Measurements from ENCODE around the gene TNIP1.
A peak's percentile ranks its signal among the peaks of the same experiment; 100 is the strongest.

DNA sequence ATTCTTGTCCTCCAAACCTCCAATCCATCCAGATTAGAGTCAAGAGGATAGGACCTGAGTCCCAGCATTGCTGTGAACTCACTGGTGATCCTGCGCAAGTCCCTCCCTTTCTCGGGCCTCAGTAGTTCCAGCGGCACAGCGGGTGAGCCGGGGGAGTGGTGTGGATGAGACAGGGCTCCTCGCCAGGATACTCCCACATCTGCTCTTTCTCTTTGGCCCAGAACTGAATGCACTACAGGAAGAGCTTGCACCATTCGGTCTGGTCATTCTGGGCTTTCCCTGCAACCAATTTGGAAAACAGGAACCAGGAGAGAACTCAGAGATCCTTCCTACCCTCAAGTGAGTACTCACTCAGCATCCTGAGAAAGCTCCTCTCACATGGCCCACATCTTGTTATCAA lies 54.2 kb downstream of the TNIP1 start:
- TF ChIP-seq, protein P1, sequence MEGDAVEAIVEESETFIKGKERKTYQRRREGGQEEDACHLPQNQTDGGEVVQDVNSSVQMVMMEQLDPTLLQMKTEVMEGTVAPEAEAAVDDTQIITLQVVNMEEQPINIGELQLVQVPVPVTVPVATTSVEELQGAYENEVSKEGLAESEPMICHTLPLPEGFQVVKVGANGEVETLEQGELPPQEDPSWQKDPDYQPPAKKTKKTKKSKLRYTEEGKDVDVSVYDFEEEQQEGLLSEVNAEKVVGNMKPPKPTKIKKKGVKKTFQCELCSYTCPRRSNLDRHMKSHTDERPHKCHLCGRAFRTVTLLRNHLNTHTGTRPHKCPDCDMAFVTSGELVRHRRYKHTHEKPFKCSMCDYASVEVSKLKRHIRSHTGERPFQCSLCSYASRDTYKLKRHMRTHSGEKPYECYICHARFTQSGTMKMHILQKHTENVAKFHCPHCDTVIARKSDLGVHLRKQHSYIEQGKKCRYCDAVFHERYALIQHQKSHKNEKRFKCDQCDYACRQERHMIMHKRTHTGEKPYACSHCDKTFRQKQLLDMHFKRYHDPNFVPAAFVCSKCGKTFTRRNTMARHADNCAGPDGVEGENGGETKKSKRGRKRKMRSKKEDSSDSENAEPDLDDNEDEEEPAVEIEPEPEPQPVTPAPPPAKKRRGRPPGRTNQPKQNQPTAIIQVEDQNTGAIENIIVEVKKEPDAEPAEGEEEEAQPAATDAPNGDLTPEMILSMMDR (IDR thresholded peaks at IDR 0.05 in 8 of 11, conservative IDR thresholded peaks at IDR 0.05 in 3 of 11) = no peak
- peak; percentile 31 to 60 (median 41) for TF ChIP-seq POLR2AphosphoS5 (IDR thresholded peaks at IDR 0.05)

All from spleen (tissue), 7 donors.